NCI-H226 (cell line): ENCODE results near the gene KMT5B.

Experiments used
- DNase-seq: peaks from one replicate; pipeline ENCODE4 v3.0.0-alpha.2; 2015

KMT5B gene

GRCh38 chr11:68142441-68143309 is 70.4 kb downstream of the KMT5B start:
- DNase-seq = no peak

- no peak for DNase-seq
Observed at GRCh38 chr11:68142028-68142412, 71.1 kb downstream of the KMT5B start.

DNA sequence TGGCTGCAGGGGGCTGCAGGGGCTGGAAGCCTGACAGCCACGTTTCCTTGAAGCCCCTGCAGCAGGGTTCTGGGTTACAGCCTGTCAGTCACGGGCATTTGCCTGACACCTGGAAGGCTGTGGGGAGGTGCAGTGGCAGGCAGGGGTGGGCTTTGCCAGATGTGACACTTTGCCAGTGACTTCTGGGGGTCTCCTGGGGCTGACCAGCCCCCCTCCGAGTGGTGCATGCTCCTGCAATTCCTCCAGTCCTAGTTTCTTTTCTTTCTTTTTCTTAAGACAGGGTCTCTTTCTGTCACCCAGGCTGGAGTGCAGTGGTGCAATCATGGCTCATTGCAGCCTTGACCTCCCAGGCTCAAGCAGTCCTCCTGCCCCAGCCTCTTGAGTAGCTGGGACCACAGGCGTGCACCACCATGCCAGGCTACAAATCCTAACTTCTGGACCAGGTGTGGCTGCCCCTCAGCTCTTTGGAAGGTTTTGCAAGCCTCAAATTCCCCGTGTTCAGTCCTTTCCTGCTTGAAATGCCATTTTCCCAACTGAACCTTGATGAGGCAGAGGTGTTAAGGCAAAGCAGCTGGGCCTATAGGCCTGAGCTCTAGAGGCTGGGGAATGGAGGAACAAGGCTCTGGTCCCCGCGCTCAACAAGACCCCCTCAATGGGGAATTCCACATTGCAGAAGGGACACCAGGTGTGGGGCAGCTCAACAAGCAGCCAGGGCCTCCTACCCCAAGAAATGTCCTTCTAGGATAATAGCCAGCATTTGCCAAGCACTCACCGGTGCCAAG is 71.7 kb downstream of the KMT5B start:
- DNase-seq = no peak

GRCh38 chr11:68140496-68141245 is 72.4 kb downstream of the KMT5B start:
- DNase-seq = no peak

GRCh38 chr11:68138237-68138636 is 74.9 kb downstream of the KMT5B start:
- DNase-seq = no peak

DNA sequence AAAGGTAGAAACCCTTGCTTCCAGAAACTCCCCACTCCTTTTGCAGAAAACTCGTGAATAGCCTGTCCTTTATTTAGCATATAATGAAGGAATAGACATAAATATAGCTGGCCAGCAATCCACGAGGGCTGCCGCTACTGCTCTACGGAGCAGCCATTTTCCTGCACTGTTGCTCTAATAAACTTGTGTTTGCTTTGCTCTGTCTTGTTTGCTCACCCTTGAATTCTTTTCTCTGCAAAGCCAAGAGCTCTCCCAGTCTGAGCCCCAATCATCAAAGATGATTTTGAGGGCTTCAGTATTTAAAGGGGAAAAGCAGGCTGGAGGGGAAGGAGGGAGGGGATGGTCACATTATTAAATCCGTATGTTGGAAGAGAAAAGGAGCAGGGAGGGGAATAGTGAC is 75.3 kb downstream of the KMT5B start:
- no peak for DNase-seq

- no peak for DNase-seq
Observed at GRCh38 chr11:68136866-68137265, 76.2 kb downstream of the KMT5B start.

GRCh38 chr11:68135161-68135560 is 77.9 kb downstream of the KMT5B start:
- no peak for DNase-seq

- no peak for DNase-seq
Observed at GRCh38 chr11:68133761-68134160, 79.3 kb downstream of the KMT5B start.

GRCh38 chr11:68130121-68130520 is 83.0 kb downstream of the KMT5B start:
- DNase-seq = no peak

DNA sequence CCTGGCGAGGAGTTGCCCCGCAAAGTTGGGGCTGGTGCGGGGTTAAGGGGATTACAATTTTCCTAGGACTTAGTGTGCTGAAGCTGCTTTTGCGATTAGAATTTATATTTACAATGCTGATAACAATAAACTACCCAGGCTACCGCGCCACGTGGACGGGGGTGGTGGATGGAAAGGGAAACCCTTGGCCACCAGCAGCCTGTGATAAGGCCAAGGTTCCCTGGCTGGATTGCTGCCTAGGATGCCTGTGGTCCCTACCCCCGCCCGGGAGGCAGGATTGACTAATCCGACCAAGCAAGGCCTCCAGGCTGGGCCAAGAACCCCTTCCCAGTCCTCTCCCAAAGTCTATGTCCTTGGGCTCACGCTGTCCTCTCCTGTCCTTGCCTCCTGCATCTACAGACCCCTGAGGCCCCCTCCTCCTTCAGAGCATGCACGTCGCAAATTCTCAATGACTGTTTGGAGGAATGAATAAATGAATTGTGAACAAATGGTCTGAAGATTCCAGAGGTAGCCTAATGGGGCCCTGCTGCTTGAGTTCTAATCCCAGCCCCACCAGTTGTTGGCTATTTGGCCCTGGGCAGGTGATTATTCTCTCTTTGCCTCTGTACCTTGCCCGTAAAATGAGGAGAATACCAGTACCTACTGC is 84.3 kb downstream of the KMT5B start:
- DNase-seq = peak; percentile 30

- no peak for DNase-seq
Observed at GRCh38 chr11:68127714-68128681, 85.1 kb downstream of the KMT5B start.

DNA sequence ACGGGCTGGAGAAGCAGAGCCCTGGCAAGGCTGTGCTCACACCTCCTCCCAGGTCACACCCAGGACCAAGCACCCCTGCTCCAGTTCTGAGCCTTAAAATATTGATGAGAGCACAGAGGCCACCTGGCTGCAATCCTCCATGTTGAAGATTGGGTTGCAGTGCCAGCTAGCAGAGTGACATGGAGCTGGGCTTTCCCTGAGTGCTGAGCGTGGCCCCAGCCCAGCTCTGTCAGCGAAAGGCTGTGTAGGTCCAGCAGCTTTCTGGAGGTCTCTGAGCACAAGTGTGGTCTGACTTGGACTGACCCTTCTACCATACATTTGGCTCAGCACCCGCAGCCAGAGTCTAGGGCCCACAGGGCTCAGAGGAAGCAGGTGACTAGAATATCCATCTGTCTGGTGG is 87.9 kb downstream of the KMT5B start:
- no peak for DNase-seq

GRCh38 chr11:68122936-68123539 is 90.1 kb downstream of the KMT5B start:
- no peak for DNase-seq

DNA sequence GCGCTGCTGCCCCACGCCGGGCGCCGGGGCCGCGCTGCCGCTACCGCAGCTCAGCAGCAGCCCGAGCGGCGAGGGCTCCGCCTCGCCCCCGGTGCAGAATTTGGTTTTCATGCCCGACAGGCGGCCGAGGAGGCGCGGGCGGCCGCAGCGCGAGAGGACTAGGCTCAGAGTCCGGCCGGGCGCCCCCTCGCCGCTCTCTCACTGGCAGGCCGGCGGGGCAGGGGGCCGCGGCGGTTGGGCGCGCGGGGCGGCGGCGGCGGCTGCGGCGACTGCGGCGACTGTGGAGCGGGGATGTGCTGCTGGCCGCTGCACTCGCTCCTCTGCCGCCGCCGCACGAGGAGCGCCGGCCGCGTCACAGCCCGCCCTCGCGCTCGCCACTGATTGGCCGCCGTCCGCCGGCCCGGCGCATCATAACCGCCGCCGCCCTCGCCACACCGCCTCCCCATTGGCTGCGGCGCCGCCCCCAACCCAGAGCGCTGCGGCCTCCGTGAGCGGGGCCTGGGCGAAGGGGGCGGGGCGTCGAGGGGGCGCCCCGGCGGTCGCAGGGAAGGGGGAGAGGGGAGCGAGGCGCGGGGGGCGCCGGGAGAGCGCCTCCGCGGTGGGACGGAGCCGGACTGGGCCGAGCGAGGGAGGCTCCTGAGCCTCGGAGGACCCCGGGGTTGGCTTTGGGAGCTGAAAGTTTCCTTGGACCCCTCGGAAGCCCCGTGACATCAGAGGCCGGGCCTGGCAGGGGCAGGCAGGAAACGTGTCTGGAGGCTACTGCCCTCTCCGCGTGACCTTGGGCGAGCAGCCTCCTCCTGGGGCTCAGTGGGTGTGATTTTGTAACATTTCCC is 91.8 kb downstream of the KMT5B start, which contains the start of gene CHKA:
Gene CHKA, minus strand, starts transcription at position 322 of the 833 bp plus-strand sequence. Its CDS starts 211 bp downstream, at position 111.
- peak; percentile 91 for DNase-seq

DNA sequence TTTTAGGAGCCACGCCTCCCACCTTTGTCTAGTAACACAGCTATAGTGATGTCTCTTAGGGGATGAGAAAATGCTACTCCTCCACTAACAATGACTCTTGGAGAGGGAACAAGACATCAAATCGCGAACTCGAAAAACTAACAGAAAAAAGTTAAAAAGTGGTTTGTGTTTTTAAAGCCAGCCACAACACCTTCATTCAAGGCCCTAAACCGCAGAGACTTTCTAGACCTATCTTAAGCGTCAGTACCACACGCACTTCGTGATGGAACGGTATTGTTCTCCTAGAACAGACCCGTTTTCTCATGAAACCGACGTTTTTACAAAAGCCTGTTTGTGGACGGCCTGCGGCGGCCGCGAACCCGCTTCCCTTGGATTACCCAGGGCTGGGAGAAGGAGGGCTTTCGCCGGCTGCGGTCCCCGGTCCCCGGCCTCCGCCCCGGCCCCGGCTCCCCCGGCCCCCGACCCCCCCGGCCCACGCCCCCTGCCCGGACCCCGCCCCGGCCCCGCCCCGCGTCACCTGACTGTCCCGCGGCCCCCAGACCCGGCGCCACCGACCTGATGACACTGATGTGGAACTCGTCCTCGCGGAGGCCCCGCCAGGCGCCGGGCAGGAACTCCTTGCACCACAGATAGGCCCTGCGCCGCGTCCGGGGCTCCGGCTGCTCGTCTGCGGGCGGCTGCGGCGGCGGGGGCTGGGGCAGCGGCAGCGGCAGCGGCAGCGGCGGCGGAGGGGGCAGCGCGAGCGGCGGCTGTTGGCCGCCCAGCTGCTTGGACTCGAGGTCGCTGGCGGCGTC is 92.6 kb downstream of the KMT5B start:
- no peak for DNase-seq

GRCh38 chr11:68118706-68119448 is 94.2 kb downstream of the KMT5B start:
- DNase-seq = no peak

DNA sequence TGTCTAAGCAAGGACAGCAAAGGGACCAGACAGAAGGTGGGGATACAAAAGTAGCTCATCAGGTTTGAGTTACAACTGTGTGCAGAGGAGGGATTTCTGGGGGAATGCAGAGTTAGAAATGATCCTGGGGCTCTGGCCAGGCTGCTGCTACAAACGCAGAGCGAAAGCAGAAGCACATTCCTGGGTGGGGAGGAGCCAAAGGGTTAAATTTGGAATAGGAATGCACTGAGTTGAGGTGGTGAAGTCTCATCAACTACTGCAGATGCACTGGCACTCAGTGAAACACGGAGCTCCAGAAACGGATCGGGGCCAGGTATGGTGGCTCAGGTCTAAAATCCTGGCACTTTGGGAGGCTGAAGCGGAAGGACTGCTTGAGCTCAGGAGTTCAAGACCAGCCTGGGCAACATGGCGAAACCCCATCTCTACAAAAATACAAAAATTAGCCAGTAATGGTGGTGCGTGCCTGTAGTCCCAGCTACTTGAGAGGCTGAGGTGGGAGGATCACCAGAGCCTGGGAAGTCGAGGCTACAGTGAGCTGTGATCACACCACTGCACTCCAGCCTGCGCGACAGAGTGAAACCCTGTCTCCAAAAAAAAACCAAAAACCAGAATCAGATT is 95.1 kb downstream of the KMT5B start:
- no peak for DNase-seq
